H1 (cell line): ENCODE results near the gene TAS1R1. TPM values are rescaled to one million over a fixed set of nuclear protein-coding genes. Genes with fewer than 3 reads are reported as not detected.

Experiments
- CHD7 ChIP-seq: fragments of 300-600 bp; sonication (generic); IDR thresholded peaks from 2 replicates; pipeline ENCODE4 v1.7.1; 2012; ENCODE audit warnings: low read length, moderate library complexity, mild to moderate bottlenecking, inconsistent platforms; ENCODE audit not compliant: insufficient replicate concordance
- polyA plus RNA-seq, 7 experiments: library from polyadenylated mRNA; depleted of rRNA in 3 of 7; stranded (reverse) in 5 of 7; unstranded in 2 of 7; fragments of >200 nt in 5 of 7; fragments of 200-250 nt in 2 of 7; gene quantifications; 1 replicate in 5 of 7; 2 replicates in 1 of 7; 4 replicates in 1 of 7; pipeline versions ENCODE4 v1.2.1 to v1.2.3, GENCODE V29; 2011 to 2013; ENCODE audit warnings: missing spikeins in 2 of 7, mixed read lengths in 2 of 7
- total RNA-seq: library from RNA; stranded (reverse); fragmentation: NEBNext Ultra II Directional; extraction: Animal tissue kit (Norgen Biotek cat#: 25700); gene quantifications from 2 replicates; pipeline ENCODE4 v1.2.1, GENCODE V29; 2021

Gene TAS1R1
- total and polyA plus RNA-seq, 2 of the 8 experiments (the other 6 are each of a cell fraction or from before 2014, with no cell fraction given), result 0.26 TPM; not detected in 1

GRCh38 chr1:6585841-6586240 is 30.7 kb downstream of the TAS1R1 start (continued):
- TF ChIP-seq CHD7, result no peak
